G401 (cell line): Measurements from ENCODE around the gene FAR1. TPM values are rescaled to one million over a fixed set of nuclear protein-coding genes. Genes with fewer than 3 reads are reported as not detected.
A peak's percentile ranks its signal among the peaks of the same experiment; 100 is the strongest.

ENCODE experiments used
- DNase-seq: peaks from one replicate; pipeline ENCODE4 v3.0.0-alpha.2; 2015; ENCODE audit warnings: low spot score
- in situ Hi-C: cut with HindIII; loops from 2 replicates; pipeline ENCODE4 v1.10.0; 2016; ENCODE audit warnings: low sequenced_read_pairs, mixed read lengths
- total RNA-seq: library from RNA; depleted of rRNA; stranded (reverse); fragments of >200 nt; shearing (Covaris generic); gene quantifications from 2 replicates; pipeline ENCODE4 v1.2.3, GENCODE V29; 2014; rRNA removed

The FAR1 gene
- total RNA-seq, 1 experiment from 2014 or later, result 52.7 TPM

GRCh38 chr11:13767471-13767870, 99.0 kb downstream of the FAR1 start:
- in situ Hi-C loops, result no loop called here
- DNase-seq, result no peak

- no peak for DNase-seq
- in situ Hi-C loops, result no loop called here
These were observed 100.7 kb downstream of the FAR1 start for GRCh38 chr11:13769188-13769587.

GRCh38 chr11:13771151-13771550, 102.7 kb downstream of the FAR1 start:
- in situ Hi-C loops, result no loop called here
- no peak for DNase-seq

- peak; percentile 92 for DNase-seq
- in situ Hi-C loops, result no loop called here
These were observed 104.0 kb downstream of the FAR1 start for GRCh38 chr11:13772223-13773046.

GRCh38 chr11:13775471-13775870, 107.0 kb downstream of the FAR1 start:
- no peak for DNase-seq
- in situ Hi-C loops, result no loop called here

- no peak for DNase-seq
- in situ Hi-C loops, result no loop called here
These were observed 107.8 kb downstream of the FAR1 start for GRCh38 chr11:13776134-13776815.

- DNase-seq, result no peak
- in situ Hi-C loops, result no loop called here
These were observed 109.0 kb downstream of the FAR1 start for GRCh38 chr11:13777341-13777985.

- in situ Hi-C loops, result no loop called here
- no peak for DNase-seq
These were observed 109.9 kb downstream of the FAR1 start for GRCh38 chr11:13778345-13778744.

- in situ Hi-C loops, result no loop called here
- no peak for DNase-seq
These were observed 112.7 kb downstream of the FAR1 start for GRCh38 chr11:13781153-13781552.

Other genes starting within 250 kb of the FAR1 start
- gene BTBD10, start 205.4 kb upstream of the FAR1 start, total RNA-seq, result 22.3 and 40.3 TPM in 2 replicates
- gene PTH, start 172.7 kb upstream of the FAR1 start, total RNA-seq, result not detected in 2 replicates